ENCODE measurements around the gene CTDNEP1.

DNA sequence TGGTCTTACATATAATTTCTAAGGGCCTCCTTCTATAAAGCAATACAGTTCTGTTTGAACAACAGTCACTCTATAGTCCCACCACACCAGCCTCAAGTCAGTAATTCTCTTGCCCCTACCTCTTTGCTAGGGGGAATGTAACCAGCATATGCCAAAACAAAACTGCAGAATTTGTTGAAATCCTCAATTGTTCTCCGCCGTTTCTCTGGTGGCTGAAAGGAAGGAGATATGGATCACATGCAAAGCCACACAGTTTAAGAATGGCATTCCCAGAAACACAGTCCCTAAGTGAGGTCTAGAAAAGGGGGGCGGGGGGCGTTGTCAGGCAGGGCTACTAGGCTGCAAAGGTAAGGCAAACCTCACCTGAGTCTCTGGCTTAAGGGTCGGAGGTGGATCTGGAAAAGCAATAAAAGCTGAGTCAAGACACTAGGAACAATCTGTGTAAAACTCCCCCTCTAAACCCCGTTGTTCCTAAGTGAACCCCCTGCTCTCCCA, 14.2 kb downstream of the CTDNEP1 start:
- no peak for TF ChIP-seq MAX (IDR thresholded peaks at IDR 0.05)
- no peak for TF ChIP-seq REST (IDR thresholded peaks at IDR 0.05; ENCODE audit: low read depth)
- no peak for TF ChIP-seq EP300 (IDR thresholded peaks at IDR 0.05; ENCODE audit: borderline replicate concordance)
- no peak for TF ChIP-seq RAD21 (IDR thresholded peaks at IDR 0.05; ENCODE audit: low read depth)

Data from Ishikawa (cell line).